Neural cell (in vitro differentiated cells): ENCODE measurements around the gene OR52K1. TPM values are rescaled to one million over a fixed set of nuclear protein-coding genes. Genes with fewer than 3 reads are reported as not detected.

Experiments
- H2AFZ ChIP-seq: fragments of 200-600, 300-800 bp; sonication (generic), shearing (Covaris generic); 2 replicates; pipeline ENCODE4 v1.6.0; 2014; ENCODE audit warnings: low read depth, mild to moderate bottlenecking, antibody characterized with exemption, low read length, moderate library complexity
- H3F3A ChIP-seq: fragments of 200-600 bp; shearing (Covaris generic); 2 replicates; pipeline ENCODE4 v1.6.1; 2016; ENCODE audit warnings: mild to moderate bottlenecking, moderate library complexity, mixed read lengths, antibody characterized with exemption, low read length; ENCODE audit not compliant: insufficient read depth, poor library complexity, severe bottlenecking
- H3K27ac ChIP-seq: fragments of 200-600, 300-800 bp; sonication (generic), shearing (Covaris generic); 2 replicates; pipeline ENCODE4 v1.5.1; 2014; ENCODE audit warnings: mild to moderate bottlenecking, low read length, moderate library complexity
- H3K27me3 ChIP-seq: fragments of 300-800, 200-600 bp; sonication (generic), shearing (Covaris generic); 2 replicates; pipeline ENCODE4 v1.6.0; 2014; ENCODE audit warnings: mild to moderate bottlenecking, low read depth, low read length, moderate library complexity; ENCODE audit not compliant: insufficient read depth
- H3K36me3 ChIP-seq: fragments of 300-800, 200-600 bp; sonication (generic), shearing (Covaris generic); 2 replicates; pipeline ENCODE4 v1.5.1; 2014; ENCODE audit warnings: mild to moderate bottlenecking, antibody characterized with exemption, low read length, moderate library complexity; ENCODE audit not compliant: insufficient read depth
- H3K4me2 ChIP-seq: fragments of 300-800, 200-600 bp; sonication (generic), shearing (Covaris generic); 2 replicates; pipeline ENCODE4 v1.6.0; 2014; ENCODE audit warnings: mild to moderate bottlenecking, low read length
- H3K4me3 ChIP-seq: fragments of 300-800, 200-600 bp; sonication (generic), shearing (Covaris generic); 2 replicates; pipeline ENCODE4 v1.5.1; 2014; ENCODE audit warnings: mild to moderate bottlenecking, low read length, moderate library complexity
- H3K79me2 ChIP-seq: fragments of 200-600 bp; shearing (Covaris generic); replicated peaks from 2 replicates; pipeline ENCODE4 v1.6.0; 2014; ENCODE audit warnings: mild to moderate bottlenecking, low read length, moderate library complexity; ENCODE audit not compliant: insufficient read depth
- H3K9ac ChIP-seq: fragments of 300-800, 200-600 bp; sonication (generic), shearing (Covaris generic); 2 replicates; pipeline ENCODE4 v1.6.1; 2016; ENCODE audit warnings: mild to moderate bottlenecking, low read length, mixed read lengths
- H3K9me2 ChIP-seq: fragments of 200-600 bp; shearing (Covaris generic); 2 replicates; pipeline ENCODE4 v1.6.1; 2016; ENCODE audit warnings: mild to moderate bottlenecking, low read length, mixed read lengths; ENCODE audit not compliant: insufficient read depth
- H3K9me3 ChIP-seq: fragments of 200-600, 300-800 bp; sonication (generic), shearing (Covaris generic); 2 replicates; pipeline ENCODE4 v1.6.1; 2016; ENCODE audit warnings: mild to moderate bottlenecking, mixed run types, low read length, moderate library complexity, mixed read lengths
- H4K20me1 ChIP-seq: fragments of 200-600 bp; shearing (Covaris generic); 2 replicates; pipeline ENCODE4 v1.6.1; 2016; ENCODE audit warnings: mild to moderate bottlenecking, mixed run types; ENCODE audit not compliant: insufficient read depth
- CTCF ChIP-seq: fragments of 450-650 bp; IDR thresholded peaks from 2 replicates; pipeline ENCODE4 v1.5.1; 2014; ENCODE audit warnings: antibody characterized with exemption, mild to moderate bottlenecking, moderate library complexity; ENCODE audit not compliant: poor library complexity, severe bottlenecking
- EP300 ChIP-seq: fragments of 450-650 bp; conservative IDR thresholded peaks from 2 replicates; pipeline ENCODE4 v1.6.1; 2014; ENCODE audit warnings: antibody characterized with exemption, mild to moderate bottlenecking, moderate library complexity; ENCODE audit not compliant: poor library complexity, severe bottlenecking
- EZH2 ChIP-seq: fragments of 200-600, 300-800 bp; shearing (Covaris generic), sonication (generic); IDR thresholded peaks from 2 replicates; pipeline ENCODE4 v1.6.1; 2014; ENCODE audit warnings: antibody characterized with exemption, low read length, borderline replicate concordance, mild to moderate bottlenecking; ENCODE audit not compliant: insufficient read depth, poor library complexity, severe bottlenecking
- MXI1 ChIP-seq: fragments of 450-650 bp; conservative IDR thresholded peaks from 2 replicates; pipeline ENCODE4 v1.6.1; 2014; ENCODE audit warnings: antibody characterized with exemption, mild to moderate bottlenecking; ENCODE audit not compliant: poor library complexity, severe bottlenecking
- POLR2AphosphoS5 ChIP-seq: IDR thresholded peaks from 2 replicates; pipeline ENCODE4 v1.6.1; 2012
- RAD21 ChIP-seq: fragments of 450-650 bp; conservative IDR thresholded peaks from 2 replicates; pipeline ENCODE4 v1.6.1; 2014; ENCODE audit warnings: antibody characterized with exemption, mild to moderate bottlenecking, moderate library complexity
- REST ChIP-seq: IDR thresholded peaks from 2 replicates; pipeline ENCODE4 v1.6.1; 2012; ENCODE audit warnings: borderline replicate concordance
- SMC3 ChIP-seq: fragments of 450-650 bp; conservative IDR thresholded peaks from 2 replicates; pipeline ENCODE4 v1.6.1; 2014; ENCODE audit warnings: antibody characterized with exemption, mild to moderate bottlenecking, moderate library complexity; ENCODE audit not compliant: poor library complexity
- TAF1 ChIP-seq: IDR thresholded peaks from 2 replicates; pipeline ENCODE4 v1.6.1; 2012; ENCODE audit warnings: low read depth
- polyA plus RNA-seq: library from polyadenylated mRNA; depleted of rRNA; stranded (reverse); fragments of >200 nt; gene quantifications from 2 replicates; pipeline ENCODE4 v1.2.3, GENCODE V29; 2014

Gene OR52K1
- polyA plus RNA-seq, 1 donor from 2014 or later: not detected

GRCh38 chr11:4453118-4453517 lies 29.3 kb upstream of the OR52K1 start:
- Histone ChIP-seq H4K20me1 (no peaks in the 10 kb centered on the region), H3F3A (no peaks in the 10 kb centered on the region), H3K79me2 (no peaks in the 10 kb centered on the region), H3K27me3 (no peaks in the 10 kb centered on the region), H3K9me3 (no peaks in the 10 kb centered on the region), H3K9me2 (no peaks in the 10 kb centered on the region), H3K4me2 (no peak overlapping the region), H2AFZ (no peak overlapping the region), H3K36me3 (no peaks in the 10 kb centered on the region), H3K4me3 (no peak overlapping the region), H3K9ac (no peak overlapping the region), H3K27ac (no peak overlapping the region)
- TF ChIP-seq EZH2: no peak
- no peak for TF ChIP-seq EP300
- no peak for TF ChIP-seq REST
- TF ChIP-seq SMC3: no peak
- no peak for TF ChIP-seq RAD21
- TF ChIP-seq CTCF: no peak
- TF ChIP-seq MXI1: no peak
- TF ChIP-seq TAF1: no peak
- TF ChIP-seq POLR2AphosphoS5: no peak

GRCh38 chr11:4454021-4454420 lies 28.4 kb upstream of the OR52K1 start:
- no peaks in the 10 kb centered on the region for H3K79me2 ChIP-seq
- H2AFZ ChIP-seq: no peak overlapping the region
- H3K36me3 ChIP-seq: no peaks in the 10 kb centered on the region
- no peaks in the 10 kb centered on the region for H4K20me1 ChIP-seq
- no peak overlapping the region for H3K9ac ChIP-seq
- H3K9me2 ChIP-seq: no peaks in the 10 kb centered on the region
- no peak overlapping the region for H3K27ac ChIP-seq
- H3K9me3 ChIP-seq: no peaks in the 10 kb centered on the region
- no peaks in the 10 kb centered on the region for H3F3A ChIP-seq
- no peak overlapping the region for H3K4me2 ChIP-seq
- H3K27me3 ChIP-seq: no peaks in the 10 kb centered on the region
- TF ChIP-seq EZH2 (no peak), REST (no peak), EP300 (no peak), RAD21 (no peak), MXI1 (no peak), POLR2AphosphoS5 (no peak)
- no peak overlapping the region for H3K4me3 ChIP-seq
